Gastrocnemius medialis (tissue), 4 donors: ENCODE measurements around the gene ANO10. TPM values are rescaled to one million over a fixed set of nuclear protein-coding genes. Genes with fewer than 3 reads are reported as not detected.

Experiments
- ATAC-seq, 2 donors: fragments of 150-250 bp; one replicate each; pipeline ENCODE4 v1.9.1; 2016
- DNase-seq, 2 donors: peaks; one replicate each; pipeline ENCODE4 v3.0.0-alpha.2; 2019
- H3K27ac ChIP-seq, 4 donors: fragments of 200-600 bp; sonication (generic); 1 replicate in 1 of 4; 2 replicates in 3 of 4; pipeline ENCODE4 v1.5.1; 2016 to 2018; ENCODE audit warnings: mild to moderate bottlenecking in 2 of 4, moderate library complexity in 1 of 4
- H3K27me3 ChIP-seq, 3 donors: fragments of 200-600 bp; sonication (generic) in 2 of 3; 1 replicate in 1 of 3; 2 replicates in 2 of 3; pipeline versions ENCODE4 v1.5.1 to v1.6.0; 2016 to 2019; ENCODE audit warnings: mild to moderate bottlenecking in 1 of 3, moderate library complexity in 1 of 3
- H3K36me3 ChIP-seq, 2 donors: fragments of 200-600 bp; sonication (generic) in 1 of 2; one replicate each; pipeline ENCODE4 v1.5.1; 2017 to 2018
- H3K4me1 ChIP-seq, 2 donors: fragments of 200-600 bp; sonication (generic) in 1 of 2; one replicate each; pipeline ENCODE4 v1.5.1; 2016 to 2017; ENCODE audit warnings: mild to moderate bottlenecking in 2 of 2
- H3K4me3 ChIP-seq, 4 donors: fragments of 200-600 bp; sonication (generic) in 3 of 4; 1 replicate in 1 of 4; 2 replicates in 3 of 4; pipeline ENCODE4 v1.5.1; 2016 to 2019; ENCODE audit warnings: mild to moderate bottlenecking in 2 of 4
- H3K9me3 ChIP-seq, 3 donors: fragments of 200-600 bp; sonication (generic) in 2 of 3; 1 replicate in 1 of 3; 2 replicates in 2 of 3; pipeline ENCODE4 v1.5.1; 2016 to 2019
- CTCF ChIP-seq, 5 experiments: fragments of 450-650 bp in 3 of 5; fragments of 200-600 bp in 2 of 5; sonication (generic) in 2 of 5; IDR thresholded peaks in 4 of 5; conservative IDR thresholded peaks in 1 of 5; 1 replicate in 4 of 5; 2 replicates in 1 of 5; pipeline ENCODE4 v1.5.1; 2016 to 2019; ENCODE audit warnings: antibody characterized with exemption in 5 of 5, mild to moderate bottlenecking in 3 of 5, moderate library complexity in 3 of 5
- POLR2A ChIP-seq, 2 donors: fragments of 450-650 bp; IDR thresholded peaks; one replicate each; pipeline ENCODE4 v1.6.1; 2017; ENCODE audit warnings: antibody characterized with exemption in 2 of 2, mild to moderate bottlenecking in 2 of 2, moderate library complexity in 2 of 2
- in situ Hi-C, 4 donors: fragments of 200-750 bp; cut with MboI; loops; one replicate each; pipeline versions ENCODE4 v1.15.0 to v1.8.0; 2017; ENCODE audit warnings: low sequenced_read_pairs in 4 of 4
- intact Hi-C: fragments of 100-400 bp; cut with DNase I; formaldehyde crosslinking; loops from one replicate; pipeline ENCODE4 v1.15.1; 2023; ENCODE audit warnings: low total_unique reads
- total RNA-seq, 4 donors: library from RNA; depleted of rRNA; stranded (reverse); fragments of >200 nt; gene quantifications; one replicate each; pipeline versions ENCODE4 v1.1.0 to v1.2.3, GENCODE V29; 2016

ANO10 gene
- total RNA-seq, 4 donors from 2014 or later = 6.9 to 8.1 (median 7.8) TPM

- no peak overlapping the region for H3K4me3 ChIP-seq
- DNase-seq = no peak
- H3K4me1 ChIP-seq = peaks cover 11 to 15% of the 10 kb centered on the region in 2 donors
- intact Hi-C loops = no loop called here
- in situ Hi-C loops = no loop called here
- TF ChIP-seq POLR2A (IDR thresholded peaks at IDR 0.05) = no peak
- no peak for TF ChIP-seq CTCF (IDR thresholded peaks at IDR 0.05 in 4 of 5, conservative IDR thresholded peaks at IDR 0.05 in 1 of 5)
- no peaks in the 10 kb centered on the region for H3K27me3 ChIP-seq
- peak in 1 of 2 donors; percentile 76 for ATAC-seq
- H3K27ac ChIP-seq = no peak overlapping the region
- no peaks in the 10 kb centered on the region for H3K36me3 ChIP-seq
- H3K9me3 ChIP-seq = no peaks in the 10 kb centered on the region
These were observed 5.8 kb downstream of the ANO10 start for GRCh38 chr3:43616034-43616433.

- in situ Hi-C loops = no loop called here
- intact Hi-C loops = no loop called here
These were observed 6.7 kb downstream of the ANO10 start for GRCh38 chr3:43615133-43615532.

GRCh38 chr3:43613976-43614375 is 7.8 kb downstream of the ANO10 start:
- ATAC-seq (no peak), DNase-seq (no peak)
- Histone ChIP-seq H3K36me3 (no peaks in the 10 kb centered on the region), H3K27me3 (no peaks in the 10 kb centered on the region), H3K9me3 (no peaks in the 10 kb centered on the region), H3K27ac (no peak overlapping the region), H3K4me1 (peaks cover 4 to 8% of the 10 kb centered on the region in 2 donors), H3K4me3 (no peak overlapping the region)
- intact Hi-C loops = no loop called here
- TF ChIP-seq POLR2A (IDR thresholded peaks at IDR 0.05) = no peak
- TF ChIP-seq CTCF (IDR thresholded peaks at IDR 0.05 in 4 of 5, conservative IDR thresholded peaks at IDR 0.05 in 1 of 5) = no peak
- in situ Hi-C loops = no loop called here

More at GRCh38 chr3:43615133-43615532, 6.7 kb downstream of the ANO10 start:
- H3K36me3 ChIP-seq = no peaks in the 10 kb centered on the region
- peaks cover 4 to 8% of the 10 kb centered on the region in 2 donors for H3K4me1 ChIP-seq
- ATAC-seq (no peak), DNase-seq (no peak)
- no peaks in the 10 kb centered on the region for H3K9me3 ChIP-seq
- H3K4me3 ChIP-seq = no peak overlapping the region
- no peak overlapping the region for H3K27ac ChIP-seq
- TF ChIP-seq POLR2A (IDR thresholded peaks at IDR 0.05) (no peak), CTCF (IDR thresholded peaks at IDR 0.05 in 4 of 5, conservative IDR thresholded peaks at IDR 0.05 in 1 of 5) (no peak)
- no peaks in the 10 kb centered on the region for H3K27me3 ChIP-seq

- Histone ChIP-seq H3K4me3 (no peak overlapping the region), H3K9me3 (no peaks in the 10 kb centered on the region), H3K4me1 (peaks cover 4 to 8% of the 10 kb centered on the region in 2 donors), H3K36me3 (no peaks in the 10 kb centered on the region), H3K27ac (no peak overlapping the region), H3K27me3 (no peaks in the 10 kb centered on the region)
- no peak for ATAC-seq
- in situ Hi-C loops (no loop called here), intact Hi-C loops (no loop called here)
- DNase-seq = no peak
- no peak for TF ChIP-seq POLR2A (IDR thresholded peaks at IDR 0.05)
- no peak for TF ChIP-seq CTCF (IDR thresholded peaks at IDR 0.05 in 4 of 5, conservative IDR thresholded peaks at IDR 0.05 in 1 of 5)
These were observed 9.4 kb downstream of the ANO10 start for GRCh38 chr3:43612419-43612818.

GRCh38 chr3:43609406-43609805 is 12.4 kb downstream of the ANO10 start:
- no peaks in the 10 kb centered on the region for H3K36me3 ChIP-seq
- in situ Hi-C loops = no loop called here

More at GRCh38 chr3:43609406-43609805, 12.4 kb downstream of the ANO10 start:
- no peaks in the 10 kb centered on the region for H3K9me3 ChIP-seq
- H3K4me1 ChIP-seq = peaks cover 0 to 4% of the 10 kb centered on the region in 2 donors
- H3K4me3 ChIP-seq = no peak overlapping the region
- H3K27ac ChIP-seq = no peak overlapping the region
- intact Hi-C loops = no loop called here
- DNase-seq (no peak), ATAC-seq (no peak)
- TF ChIP-seq POLR2A (IDR thresholded peaks at IDR 0.05) (no peak), CTCF (IDR thresholded peaks at IDR 0.05 in 4 of 5, conservative IDR thresholded peaks at IDR 0.05 in 1 of 5) (no peak)
- H3K27me3 ChIP-seq = no peaks in the 10 kb centered on the region
